ENCODE measurements around the gene EPHA3.

GRCh38 chr3:89490129-89490528 lies 382.7 kb downstream of the EPHA3 start:
- no peak for TF ChIP-seq CTCF (IDR thresholded peaks at IDR 0.05; ENCODE audit: poor library complexity, severe bottlenecking)
- no peak for TF ChIP-seq REST (IDR thresholded peaks at IDR 0.05; ENCODE audit: borderline replicate concordance)
